ENCODE data around the gene TCF12.

- TF ChIP-seq POLR2AphosphoS5 (IDR thresholded peaks at IDR 0.05; ENCODE audit: insufficient read depth in 1 of 2, low read depth in 1 of 2) (no peak), POLR2A (IDR thresholded peaks at IDR 0.05) (no peak)
Measured at GRCh38 chr15:57309856-57310760, 391.7 kb downstream of the TCF12 start.
